Stimulated activated naive CD4-positive, alpha-beta T cell (primary cell): ENCODE measurements around the gene DDI1.
"Not testable (repeated sequence)": the region's sequence is repeated elsewhere in the genome, so short reads cannot be mapped to it uniquely, and the experiment has no call there.

Experiments
- DNase-seq, 6 experiments: peaks; one replicate each; lab custom pipeline; 2025; lab: John Stamatoyannopoulos, UW

The DDI1 gene

DNA sequence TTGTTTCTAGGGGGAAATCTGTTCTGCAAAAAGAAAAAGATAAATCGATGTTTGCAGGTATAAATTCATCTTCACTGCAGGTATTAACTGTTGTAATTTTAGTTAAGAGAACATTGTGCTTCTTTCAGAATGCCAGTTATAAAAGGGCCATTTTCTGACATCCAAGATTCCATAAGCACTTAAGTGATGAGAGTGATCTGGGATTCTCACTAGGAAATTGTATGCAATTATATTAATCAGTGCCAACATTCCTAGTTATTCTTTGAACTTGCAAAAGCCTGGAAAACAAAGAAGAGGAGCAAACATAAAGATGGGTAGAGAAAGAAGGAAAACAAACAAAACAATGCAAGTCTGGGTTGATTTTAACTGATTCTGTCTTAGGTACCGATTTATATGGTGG is 5.4 kb downstream of the DDI1 start:
- DNase-seq: no peak

- DNase-seq: no peak
Observed at GRCh38 chr11:104043142-104043541, 6.7 kb downstream of the DDI1 start.

DNA sequence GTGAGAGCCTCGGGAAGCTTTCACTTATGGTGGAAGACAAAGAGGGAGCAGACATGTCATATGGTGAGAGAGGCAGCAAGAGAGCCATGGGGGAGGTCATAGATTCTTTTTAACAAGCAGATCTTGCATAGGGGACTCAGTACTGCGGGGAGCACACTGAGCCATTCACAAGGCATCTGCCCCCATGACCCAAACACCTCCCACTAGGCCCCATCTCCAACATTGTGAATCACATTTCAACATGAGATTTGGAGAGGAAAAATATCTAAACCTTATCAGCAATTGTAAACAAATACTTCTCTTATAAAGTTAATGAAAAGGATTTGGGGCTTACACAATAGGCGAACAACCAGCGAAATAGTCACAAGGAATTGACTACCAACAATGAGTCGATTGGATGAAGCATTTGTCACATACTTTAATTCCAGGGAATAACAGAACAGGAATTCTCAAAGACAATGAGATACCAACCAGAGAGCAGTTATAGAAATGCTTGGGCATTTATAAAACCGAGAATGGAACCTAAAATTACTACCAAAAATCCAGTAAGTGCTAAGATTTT is 7.3 kb downstream of the DDI1 start:
- no peak for DNase-seq

- no peak for DNase-seq
Observed at GRCh38 chr11:104046331-104046730, 9.9 kb downstream of the DDI1 start.

DNA sequence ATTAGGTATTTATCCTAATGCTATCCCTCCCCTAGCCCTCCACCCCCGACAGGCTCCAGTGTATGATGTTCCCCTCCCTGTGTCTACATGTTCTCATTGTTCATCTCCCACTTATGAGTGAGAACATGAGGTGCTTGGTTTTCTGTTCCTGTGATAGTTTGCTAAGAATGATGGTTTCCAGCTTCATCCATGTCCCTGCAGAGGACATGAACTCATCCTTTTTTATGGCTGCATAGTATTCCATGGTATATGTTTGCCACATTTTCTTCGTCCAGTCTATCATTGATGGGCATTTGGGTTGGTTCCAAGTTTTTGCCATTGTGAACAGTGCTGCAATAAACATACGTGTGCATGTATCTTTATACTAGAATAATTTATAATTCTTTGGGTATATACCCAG is 10.4 kb downstream of the DDI1 start:
- not testable (repeated sequence) for DNase-seq

DNA sequence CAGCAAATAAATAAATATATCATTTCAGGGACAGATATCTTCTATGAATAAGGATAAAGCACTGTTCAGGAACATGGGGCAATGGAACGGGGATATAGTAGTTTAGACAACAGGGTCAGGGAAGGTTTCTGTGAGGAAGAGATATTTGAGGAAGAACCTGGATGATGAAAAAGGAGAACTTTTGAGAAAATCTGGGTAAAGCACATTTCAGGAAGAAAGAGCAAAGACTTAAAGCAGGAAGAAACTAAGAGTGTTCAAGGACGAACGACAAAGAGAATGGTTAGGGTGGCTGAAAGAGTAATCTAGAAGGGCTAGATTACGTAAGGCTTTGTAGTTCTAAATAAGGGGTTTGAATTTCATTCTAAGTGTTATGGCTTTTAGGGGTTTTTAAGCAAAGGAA is 12.7 kb downstream of the DDI1 start:
- no peak for DNase-seq

GRCh38 chr11:104051778-104052177 is 15.3 kb downstream of the DDI1 start:
- DNase-seq: no peak

GRCh38 chr11:104053743-104054478 is 17.5 kb downstream of the DDI1 start:
- DNase-seq: no peak

GRCh38 chr11:104054911-104055529 is 18.6 kb downstream of the DDI1 start:
- DNase-seq: no peak

DNA sequence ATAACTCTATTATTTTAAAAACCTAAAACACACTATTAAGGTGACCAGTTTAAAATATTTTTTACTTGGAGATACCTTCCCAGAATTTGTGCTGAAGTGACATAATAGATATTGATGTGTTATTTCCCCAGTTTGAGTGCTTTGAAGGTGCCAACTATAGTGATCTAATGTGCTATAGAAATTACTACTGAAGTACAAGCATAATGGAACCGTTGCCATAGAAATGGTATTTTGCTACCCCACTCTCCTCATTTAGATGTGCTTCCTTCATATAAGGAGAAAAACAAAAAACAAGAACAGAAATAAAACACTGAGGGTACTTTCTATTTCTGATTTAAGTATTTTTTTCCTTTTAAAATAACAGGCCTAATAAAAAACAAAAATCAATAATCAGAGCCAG is 19.2 kb downstream of the DDI1 start:
- DNase-seq: no peak

GRCh38 chr11:104057908-104058307 is 21.5 kb downstream of the DDI1 start:
- DNase-seq: no peak

DNA sequence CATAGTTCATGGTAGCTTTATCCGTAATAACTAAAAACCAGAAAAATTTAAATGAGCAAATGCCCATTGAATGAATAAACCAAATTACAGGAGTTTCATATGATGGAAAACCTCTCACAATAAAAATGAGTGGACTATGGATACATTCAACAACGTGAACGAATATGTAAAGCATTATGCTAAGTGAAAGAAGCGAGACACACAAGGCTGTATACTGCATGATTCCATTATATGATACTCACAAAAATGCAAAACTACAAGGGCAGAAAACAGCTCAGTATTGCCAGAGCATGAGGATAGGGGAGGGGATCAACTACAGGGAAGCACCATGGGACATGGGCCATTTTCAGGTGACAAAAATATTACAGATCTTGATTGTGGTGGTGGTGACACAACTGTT is 22.2 kb downstream of the DDI1 start:
- no peak for DNase-seq

- no peak for DNase-seq
Observed at GRCh38 chr11:104060004-104060794, 23.8 kb downstream of the DDI1 start.

- DNase-seq: no peak
Observed at GRCh38 chr11:104060820-104061219, 24.4 kb downstream of the DDI1 start.

DNA sequence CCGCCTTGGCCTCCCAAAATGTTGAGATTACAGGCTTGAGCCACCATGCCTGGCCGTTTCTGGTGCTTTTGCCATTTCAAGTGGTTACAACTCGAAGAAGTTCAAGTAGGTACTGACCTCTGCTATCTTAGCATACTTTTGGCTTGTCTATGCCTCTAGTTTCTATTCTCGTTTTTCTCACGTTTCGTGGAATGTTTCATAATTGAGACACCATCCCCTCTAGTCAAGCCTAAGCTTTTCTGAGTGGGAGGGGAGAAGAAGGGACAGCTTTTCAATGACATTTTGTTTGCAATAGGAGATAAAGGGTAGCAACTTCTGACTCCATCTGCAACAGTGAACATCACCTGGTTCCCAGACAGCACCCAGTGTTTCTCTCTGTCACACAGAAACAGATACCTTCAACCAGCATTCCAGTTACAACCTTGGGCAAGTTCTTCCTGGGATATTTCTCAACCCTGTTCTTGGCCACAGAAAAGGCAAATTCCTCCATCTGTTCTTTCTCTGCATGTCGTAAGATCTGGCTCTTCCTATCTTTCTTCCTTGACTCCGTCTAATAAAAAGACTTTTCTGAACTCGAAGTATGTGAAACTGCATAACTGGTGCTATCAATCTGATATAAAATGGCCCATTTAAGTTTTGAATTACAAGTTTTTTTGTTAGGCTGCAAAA is 25.5 kb downstream of the DDI1 start:
- no peak for DNase-seq

DNA sequence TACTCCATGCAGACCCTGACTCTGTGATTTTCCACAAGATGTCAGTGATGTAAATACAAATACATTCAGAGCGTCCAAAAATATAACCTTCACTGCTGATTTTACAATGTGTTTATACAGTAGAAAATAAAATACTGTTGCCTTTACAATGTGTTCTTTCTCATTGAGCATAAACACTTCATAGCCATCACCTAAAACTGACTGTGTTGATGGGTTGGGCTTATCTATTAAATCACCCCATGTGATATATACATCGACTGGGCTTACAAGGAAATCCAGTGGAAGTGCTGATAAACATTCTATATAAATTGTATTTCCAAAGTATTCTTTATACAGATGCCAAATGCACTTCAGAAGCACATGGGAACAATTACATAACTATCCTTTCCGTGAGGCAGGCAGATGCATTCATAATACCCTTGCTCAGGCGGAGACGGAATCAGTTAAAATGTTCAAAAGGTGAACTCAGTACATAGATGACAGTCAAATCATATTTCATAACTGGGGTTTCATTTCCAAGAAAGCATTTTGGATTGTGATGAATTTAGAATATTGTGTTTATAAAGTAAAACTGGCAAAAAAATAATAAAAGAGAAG is 27.7 kb downstream of the DDI1 start:
- DNase-seq: no peak

- no peak for DNase-seq
Observed at GRCh38 chr11:104067534-104067933, 31.1 kb downstream of the DDI1 start.

GRCh38 chr11:104073950-104074705 is 37.7 kb downstream of the DDI1 start:
- no peak for DNase-seq

GRCh38 chr11:104075091-104075490 is 38.7 kb downstream of the DDI1 start:
- no peak for DNase-seq

- DNase-seq: no peak
Observed at GRCh38 chr11:104075706-104076105, 39.3 kb downstream of the DDI1 start.

GRCh38 chr11:104076455-104076854 is 40.0 kb downstream of the DDI1 start:
- no peak for DNase-seq
